IMR-90 (cell line): ENCODE measurements around the gene GPRC5B.

Experiments
- BHLHE40 ChIP-seq: fragments of 150-350 bp; IDR thresholded peaks from 2 replicates; pipeline ENCODE4 v1.6.1; 2016; ENCODE audit warnings: mild to moderate bottlenecking, low read depth, low read length
- CEBPB ChIP-seq: IDR thresholded peaks from 2 replicates; pipeline ENCODE4 v1.6.1; 2012; ENCODE audit warnings: low read depth, low read length, improper control_type of control experiment
- CHD1 ChIP-seq: IDR thresholded peaks from 2 replicates; pipeline ENCODE4 v1.6.1; 2012; ENCODE audit warnings: low read depth, low read length, improper control_type of control experiment
- FOS ChIP-seq: fragments of 150-350 bp; IDR thresholded peaks from 2 replicates; pipeline ENCODE4 v1.6.1; 2016; ENCODE audit warnings: low read depth, low read length
- MAFK ChIP-seq: IDR thresholded peaks from 2 replicates; pipeline ENCODE4 v1.6.1; 2012; ENCODE audit warnings: low read depth, low read length, improper control_type of control experiment
- MXI1 ChIP-seq: IDR thresholded peaks from 2 replicates; pipeline ENCODE4 v1.6.1; 2012; ENCODE audit warnings: low read depth, mild to moderate bottlenecking, low read length, moderate library complexity, borderline replicate concordance
- POLR2A ChIP-seq: IDR thresholded peaks from 2 replicates; pipeline ENCODE4 v1.6.1; 2012; ENCODE audit warnings: mild to moderate bottlenecking, low read depth, low read length
- RAD21 ChIP-seq: IDR thresholded peaks from 2 replicates; pipeline ENCODE4 v1.6.1; 2012; ENCODE audit warnings: low read length, improper control_type of control experiment
- RCOR1 ChIP-seq: IDR thresholded peaks from 2 replicates; pipeline ENCODE4 v1.6.1; 2012; ENCODE audit warnings: mild to moderate bottlenecking, low read length, improper control_type of control experiment; ENCODE audit not compliant: insufficient replicate concordance
- RFX5 ChIP-seq: IDR thresholded peaks from 2 replicates; pipeline ENCODE4 v1.8.0; 2012; ENCODE audit warnings: low read depth, mild to moderate bottlenecking, low read length, moderate library complexity
- SMC3 ChIP-seq: fragments of 150-350 bp; IDR thresholded peaks from 2 replicates; pipeline ENCODE4 v1.6.1; 2016; ENCODE audit warnings: low read depth, mild to moderate bottlenecking, antibody characterized with exemption, low read length, moderate library complexity
- TF ChIP-seq, protein P1 (sequence below): conservative IDR thresholded peaks from 2 replicates; pipeline ENCODE4 v1.5.1; 2012; ENCODE audit warnings: mild to moderate bottlenecking, low read depth, low read length, improper control_type of control experiment
- TF ChIP-seq, protein P2 (sequence below): fragments of 150-350 bp; IDR thresholded peaks from 2 replicates; pipeline ENCODE4 v1.6.1; 2017; ENCODE audit warnings: mild to moderate bottlenecking, antibody characterized with exemption, low read length, low read depth
- TF ChIP-seq, protein P3 (sequence below): fragments of 150-350 bp; IDR thresholded peaks from 2 replicates; pipeline ENCODE4 v1.6.1; 2016; ENCODE audit warnings: low read depth, mild to moderate bottlenecking, low read length, moderate library complexity, borderline replicate concordance

DNA sequence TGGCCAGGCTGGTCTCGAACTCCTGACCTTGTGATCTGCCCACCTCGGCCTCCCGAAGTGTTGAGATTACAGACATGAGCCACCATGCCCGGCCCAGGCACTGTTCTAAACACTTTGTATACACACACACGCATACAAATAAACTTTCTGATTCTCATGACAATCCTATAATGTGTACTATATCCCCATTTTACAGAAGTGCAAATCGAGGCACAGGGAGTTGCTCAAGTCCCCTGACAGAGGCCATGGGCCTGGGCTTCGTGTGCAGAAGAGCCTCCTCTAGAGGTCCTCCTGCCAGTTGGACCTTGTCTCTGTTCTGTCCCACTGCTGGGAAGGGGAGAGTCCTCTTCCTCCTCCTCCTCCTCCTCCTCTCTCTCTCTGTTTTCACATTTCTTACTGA lies 9.9 kb upstream of the GPRC5B start:
- no peak for TF ChIP-seq BHLHE40
- no peak for TF ChIP-seq FOS
- TF ChIP-seq, protein P1, sequence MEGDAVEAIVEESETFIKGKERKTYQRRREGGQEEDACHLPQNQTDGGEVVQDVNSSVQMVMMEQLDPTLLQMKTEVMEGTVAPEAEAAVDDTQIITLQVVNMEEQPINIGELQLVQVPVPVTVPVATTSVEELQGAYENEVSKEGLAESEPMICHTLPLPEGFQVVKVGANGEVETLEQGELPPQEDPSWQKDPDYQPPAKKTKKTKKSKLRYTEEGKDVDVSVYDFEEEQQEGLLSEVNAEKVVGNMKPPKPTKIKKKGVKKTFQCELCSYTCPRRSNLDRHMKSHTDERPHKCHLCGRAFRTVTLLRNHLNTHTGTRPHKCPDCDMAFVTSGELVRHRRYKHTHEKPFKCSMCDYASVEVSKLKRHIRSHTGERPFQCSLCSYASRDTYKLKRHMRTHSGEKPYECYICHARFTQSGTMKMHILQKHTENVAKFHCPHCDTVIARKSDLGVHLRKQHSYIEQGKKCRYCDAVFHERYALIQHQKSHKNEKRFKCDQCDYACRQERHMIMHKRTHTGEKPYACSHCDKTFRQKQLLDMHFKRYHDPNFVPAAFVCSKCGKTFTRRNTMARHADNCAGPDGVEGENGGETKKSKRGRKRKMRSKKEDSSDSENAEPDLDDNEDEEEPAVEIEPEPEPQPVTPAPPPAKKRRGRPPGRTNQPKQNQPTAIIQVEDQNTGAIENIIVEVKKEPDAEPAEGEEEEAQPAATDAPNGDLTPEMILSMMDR: no peak
- no peak for TF ChIP-seq POLR2A
- TF ChIP-seq CHD1: no peak
- TF ChIP-seq RAD21: no peak
- TF ChIP-seq CEBPB: no peak
- TF ChIP-seq, protein P2, sequence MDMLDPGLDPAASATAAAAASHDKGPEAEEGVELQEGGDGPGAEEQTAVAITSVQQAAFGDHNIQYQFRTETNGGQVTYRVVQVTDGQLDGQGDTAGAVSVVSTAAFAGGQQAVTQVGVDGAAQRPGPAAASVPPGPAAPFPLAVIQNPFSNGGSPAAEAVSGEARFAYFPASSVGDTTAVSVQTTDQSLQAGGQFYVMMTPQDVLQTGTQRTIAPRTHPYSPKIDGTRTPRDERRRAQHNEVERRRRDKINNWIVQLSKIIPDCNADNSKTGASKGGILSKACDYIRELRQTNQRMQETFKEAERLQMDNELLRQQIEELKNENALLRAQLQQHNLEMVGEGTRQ: no peak
- TF ChIP-seq, protein P3, sequence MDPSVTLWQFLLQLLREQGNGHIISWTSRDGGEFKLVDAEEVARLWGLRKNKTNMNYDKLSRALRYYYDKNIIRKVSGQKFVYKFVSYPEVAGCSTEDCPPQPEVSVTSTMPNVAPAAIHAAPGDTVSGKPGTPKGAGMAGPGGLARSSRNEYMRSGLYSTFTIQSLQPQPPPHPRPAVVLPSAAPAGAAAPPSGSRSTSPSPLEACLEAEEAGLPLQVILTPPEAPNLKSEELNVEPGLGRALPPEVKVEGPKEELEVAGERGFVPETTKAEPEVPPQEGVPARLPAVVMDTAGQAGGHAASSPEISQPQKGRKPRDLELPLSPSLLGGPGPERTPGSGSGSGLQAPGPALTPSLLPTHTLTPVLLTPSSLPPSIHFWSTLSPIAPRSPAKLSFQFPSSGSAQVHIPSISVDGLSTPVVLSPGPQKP: no peak
- TF ChIP-seq RFX5: no peak
- no peak for TF ChIP-seq SMC3
- no peak for TF ChIP-seq MXI1
- no peak for TF ChIP-seq MAFK
- TF ChIP-seq RCOR1: no peak
